Naive thymus-derived CD8-positive, alpha-beta T cell (primary cell): ENCODE results near the gene TNFSF15. TPM values are rescaled to one million over a fixed set of nuclear protein-coding genes. Genes with fewer than 3 reads are reported as not detected.

Source experiments
- ATAC-seq, 2 donors: fragments of 150-1000 bp; cut with Tn5 transposase in 1 of 2; sonication (Bioruptor Pico), chemical (Tn5 transposase) in 1 of 2; 1 replicate in 1 of 2; 2 replicates in 1 of 2; pipeline ENCODE4 v1.10.0; 2021; ENCODE audit warnings: mild to moderate bottlenecking in 2 of 2, moderate library complexity in 2 of 2
- POLR2A ChIA-PET: fragments of 350-600 bp; sonication (Branson Sonifier 250); formaldehyde crosslinking; loops from one replicate; lab custom pipeline; 2021; ENCODE audit warnings: antibody characterized with exemption; lab: Charles Lee
- DNase-seq, 10 donors: peaks; one replicate each; pipeline versions ENCODE4 v3.0.0 to v3.0.0-alpha.2; 2020 to 2022
- H3K27ac Mint-ChIP-seq, 10 donors: one replicate each; pipeline ENCODE4 v1.8.0; 2020 to 2022; ENCODE audit warnings: mild to moderate bottlenecking in 10 of 10, mixed read lengths in 10 of 10, moderate library complexity in 4 of 10, inconsistent platforms in 1 of 10
- H3K27me3 Mint-ChIP-seq, 5 donors: one replicate each; pipeline ENCODE4 v1.8.0; 2021 to 2022; ENCODE audit warnings: mixed read lengths in 5 of 5
- H3K36me3 Mint-ChIP-seq, 3 donors: one replicate each; pipeline ENCODE4 v1.8.0; 2020 to 2022; ENCODE audit warnings: mixed read lengths in 3 of 3, mild to moderate bottlenecking in 2 of 3, inconsistent platforms in 1 of 3
- H3K4me1 Mint-ChIP-seq, 4 donors: one replicate each; pipeline ENCODE4 v1.8.0; 2021 to 2022; ENCODE audit warnings: mixed read lengths in 4 of 4
- H3K4me3 Mint-ChIP-seq, 10 donors: one replicate each; pipeline ENCODE4 v1.8.0; 2020 to 2022; ENCODE audit warnings: mild to moderate bottlenecking in 10 of 10, mixed read lengths in 10 of 10, moderate library complexity in 6 of 10, inconsistent platforms in 1 of 10
- H3K9me3 Mint-ChIP-seq, 9 donors: one replicate each; pipeline ENCODE4 v1.8.0; 2020 to 2022; ENCODE audit warnings: mixed read lengths in 9 of 9, mild to moderate bottlenecking in 3 of 9, inconsistent platforms in 1 of 9, moderate library complexity in 1 of 9
- polyA plus RNA-seq, 3 donors: library from polyadenylated mRNA; unstranded; fragments of 300-500 nt; fragmentation: Illumina TruSeq; gene quantifications; one replicate each; pipeline ENCODE4 v1.2.3, GENCODE V29; 2021
- total RNA-seq, 8 experiments: library from RNA in 2 of 8; stranded (reverse) in 2 of 8; gene quantifications; one replicate each; pipeline ENCODE4 v1.2.3 and lab custom pipeline; 2021 to 2026

Gene TNFSF15
- total and polyA plus RNA-seq, 5 experiments from 2014 or later = not detected

- Mint-ChIP-seq H3K27ac (no peak overlapping the region), H3K4me3 (no peak overlapping the region), H3K36me3 (peaks cover 0 to 6% (median 0%) of the 10 kb centered on the region in 3 donors), H3K27me3 (peaks cover 0 to 3% (median 0%) of the 10 kb centered on the region in 5 donors), H3K4me1 (peaks cover 6 to 17% (median 10%) of the 10 kb centered on the region in 4 donors), H3K9me3 (peaks cover 0 to 6% (median 2%) of the 10 kb centered on the region in 9 donors)
- POLR2A ChIA-PET = no interaction called here
- DNase-seq = no peak
- ATAC-seq = no peak
Measured at GRCh38 chr9:114837923-114838322, 32.1 kb upstream of the TNFSF15 start.

GRCh38 chr9:114836769-114837168 is 30.9 kb upstream of the TNFSF15 start:
- POLR2A ChIA-PET = interaction anchor here (0.6 kb wide), 1 partner anchor 94 kb away, joined by 3 read pairs; no protein-coding TSS in a partner anchor
- DNase-seq (no peak), ATAC-seq (no peak)
- peaks cover 6 to 17% (median 10%) of the 10 kb centered on the region in 4 donors for H3K4me1 Mint-ChIP-seq
- peaks cover 0 to 6% (median 2%) of the 10 kb centered on the region in 9 donors for H3K9me3 Mint-ChIP-seq
- peaks cover 0 to 6% (median 0%) of the 10 kb centered on the region in 3 donors for H3K36me3 Mint-ChIP-seq
- peaks cover 0 to 5% (median 0%) of the 10 kb centered on the region in 5 donors for H3K27me3 Mint-ChIP-seq
- no peak overlapping the region for H3K27ac Mint-ChIP-seq
- no peak overlapping the region for H3K4me3 Mint-ChIP-seq

- Mint-ChIP-seq H3K27me3 (peaks cover 0 to 5% (median 0%) of the 10 kb centered on the region in 5 donors), H3K4me3 (no peak overlapping the region), H3K9me3 (peaks cover 0 to 6% (median 2%) of the 10 kb centered on the region in 9 donors), H3K4me1 (peaks cover 6 to 17% (median 10%) of the 10 kb centered on the region in 4 donors), H3K36me3 (peaks cover 0 to 2% (median 0%) of the 10 kb centered on the region in 3 donors), H3K27ac (peak overlapping the region in 1 of 10 donors; percentile 31)
- no peak for ATAC-seq
- POLR2A ChIA-PET = no interaction called here
- no peak for DNase-seq
Measured at GRCh38 chr9:114834386-114834785, 28.5 kb upstream of the TNFSF15 start.

- H3K27me3 Mint-ChIP-seq = peaks cover 0 to 3% (median 0%) of the 10 kb centered on the region in 5 donors
- DNase-seq = no peak
- H3K27ac Mint-ChIP-seq = no peak overlapping the region
- no peaks in the 10 kb centered on the region for H3K36me3 Mint-ChIP-seq
- POLR2A ChIA-PET = no interaction called here
- ATAC-seq = no peak
- peaks cover 6 to 17% (median 9%) of the 10 kb centered on the region in 4 donors for H3K4me1 Mint-ChIP-seq
- H3K9me3 Mint-ChIP-seq = peaks cover 0 to 5% (median 0%) of the 10 kb centered on the region in 9 donors
- no peak overlapping the region for H3K4me3 Mint-ChIP-seq
Measured at GRCh38 chr9:114830546-114830945, 24.7 kb upstream of the TNFSF15 start.

- Mint-ChIP-seq H3K9me3 (peaks cover 0 to 2% (median 0%) of the 10 kb centered on the region in 9 donors), H3K27ac (no peak overlapping the region), H3K4me1 (peaks cover 6 to 12% (median 9%) of the 10 kb centered on the region in 4 donors), H3K27me3 (peaks cover 0 to 3% (median 0%) of the 10 kb centered on the region in 5 donors), H3K36me3 (no peaks in the 10 kb centered on the region), H3K4me3 (no peak overlapping the region)
- no peak for ATAC-seq
- POLR2A ChIA-PET = no interaction called here
- no peak for DNase-seq
Measured at GRCh38 chr9:114829574-114830440, 24.0 kb upstream of the TNFSF15 start.

- peaks cover 0 to 4% (median 0%) of the 10 kb centered on the region in 4 donors for H3K4me1 Mint-ChIP-seq
- POLR2A ChIA-PET = no interaction called here
- H3K4me3 Mint-ChIP-seq = no peak overlapping the region
- H3K9me3 Mint-ChIP-seq = peaks cover 0 to 2% (median 0%) of the 10 kb centered on the region in 9 donors
- DNase-seq (no peak), ATAC-seq (no peak)
- H3K36me3 Mint-ChIP-seq = no peaks in the 10 kb centered on the region
- peaks cover 0 to 3% (median 0%) of the 10 kb centered on the region in 5 donors for H3K27me3 Mint-ChIP-seq
- H3K27ac Mint-ChIP-seq = no peak overlapping the region
Measured at GRCh38 chr9:114828303-114828650, 22.4 kb upstream of the TNFSF15 start.

GRCh38 chr9:114827641-114828302 is 21.9 kb upstream of the TNFSF15 start:
- Mint-ChIP-seq H3K4me1 (peaks cover 0 to 4% (median 2%) of the 10 kb centered on the region in 4 donors), H3K27me3 (peaks cover 0 to 3% (median 0%) of the 10 kb centered on the region in 5 donors), H3K36me3 (no peaks in the 10 kb centered on the region), H3K27ac (peak overlapping the region in 1 of 10 donors; percentile 19), H3K4me3 (peak overlapping the region in 1 of 10 donors; percentile 5), H3K9me3 (peaks cover 0 to 2% (median 0%) of the 10 kb centered on the region in 9 donors)
- POLR2A ChIA-PET = interaction anchor here (0.6 kb wide), 1 partner anchor 140 kb away, joined by 3 read pairs; no protein-coding TSS in a partner anchor
- DNase-seq = no peak
- no peak for ATAC-seq

- POLR2A ChIA-PET = no interaction called here
- Mint-ChIP-seq H3K4me3 (no peak overlapping the region), H3K4me1 (peaks cover 4 to 11% (median 7%) of the 10 kb centered on the region in 4 donors), H3K36me3 (no peaks in the 10 kb centered on the region), H3K27ac (peak overlapping the region in 1 of 10 donors; percentile 36), H3K27me3 (peaks cover 0 to 3% (median 0%) of the 10 kb centered on the region in 5 donors), H3K9me3 (peaks cover 0 to 2% (median 0%) of the 10 kb centered on the region in 9 donors)
- ATAC-seq = no peak
- no peak for DNase-seq
Measured at GRCh38 chr9:114826431-114826830, 20.6 kb upstream of the TNFSF15 start.

- H3K9me3 Mint-ChIP-seq = peaks cover 0 to 2% (median 0%) of the 10 kb centered on the region in 9 donors
- peaks cover 0 to 3% (median 0%) of the 10 kb centered on the region in 5 donors for H3K27me3 Mint-ChIP-seq
- POLR2A ChIA-PET = no interaction called here
- H3K4me1 Mint-ChIP-seq = peaks cover 4 to 11% (median 8%) of the 10 kb centered on the region in 4 donors
- H3K4me3 Mint-ChIP-seq = no peak overlapping the region
- H3K36me3 Mint-ChIP-seq = no peaks in the 10 kb centered on the region
- DNase-seq (no peak), ATAC-seq (no peak)
- H3K27ac Mint-ChIP-seq = no peak overlapping the region
Measured at GRCh38 chr9:114825126-114825795, 19.4 kb upstream of the TNFSF15 start.

- peaks cover 0 to 2% (median 0%) of the 10 kb centered on the region in 9 donors for H3K9me3 Mint-ChIP-seq
- peaks cover 0 to 3% (median 0%) of the 10 kb centered on the region in 5 donors for H3K27me3 Mint-ChIP-seq
- H3K4me1 Mint-ChIP-seq = peaks cover 4 to 11% (median 7%) of the 10 kb centered on the region in 4 donors
- H3K4me3 Mint-ChIP-seq = no peak overlapping the region
- no peaks in the 10 kb centered on the region for H3K36me3 Mint-ChIP-seq
- no peak for DNase-seq
- POLR2A ChIA-PET = no interaction called here
- H3K27ac Mint-ChIP-seq = no peak overlapping the region
- ATAC-seq = no peak
Measured at GRCh38 chr9:114824110-114824509, 18.3 kb upstream of the TNFSF15 start.

- H3K4me3 Mint-ChIP-seq = no peak overlapping the region
- peaks cover 0 to 2% (median 0%) of the 10 kb centered on the region in 9 donors for H3K9me3 Mint-ChIP-seq
- no peaks in the 10 kb centered on the region for H3K36me3 Mint-ChIP-seq
- H3K4me1 Mint-ChIP-seq = peaks cover 4 to 11% (median 7%) of the 10 kb centered on the region in 4 donors
- no peak for DNase-seq
- H3K27ac Mint-ChIP-seq = no peak overlapping the region
- H3K27me3 Mint-ChIP-seq = peaks cover 0 to 3% (median 0%) of the 10 kb centered on the region in 5 donors
- ATAC-seq = no peak
- POLR2A ChIA-PET = no interaction called here
Measured at GRCh38 chr9:114823441-114823840, 17.6 kb upstream of the TNFSF15 start.

- no peak for ATAC-seq
- H3K27ac Mint-ChIP-seq = no peak overlapping the region
- H3K4me3 Mint-ChIP-seq = no peak overlapping the region
Measured at GRCh38 chr9:114822708-114823107, 16.9 kb upstream of the TNFSF15 start.

More at GRCh38 chr9:114822708-114823107, 16.9 kb upstream of the TNFSF15 start:
- POLR2A ChIA-PET = no interaction called here
- H3K36me3 Mint-ChIP-seq = no peaks in the 10 kb centered on the region
- H3K4me1 Mint-ChIP-seq = peaks cover 4 to 11% (median 7%) of the 10 kb centered on the region in 4 donors
- H3K27me3 Mint-ChIP-seq = peaks cover 0 to under 1% (median 0%) of the 10 kb centered on the region in 5 donors
- peaks cover 0 to under 1% (median 0%) of the 10 kb centered on the region in 9 donors for H3K9me3 Mint-ChIP-seq
- no peak for DNase-seq
